Thyroid gland (tissue), 4 donors: ENCODE data around the gene SSH3. TPM values are rescaled to one million over a fixed set of nuclear protein-coding genes. Genes with fewer than 3 reads are reported as not detected.

Experiments
- DNase-seq, 2 donors: peaks; one replicate each; pipeline ENCODE4 v3.0.0-alpha.2; 2019
- H3K27ac ChIP-seq, 3 donors: fragments of 200-600 bp; sonication (generic); 1 replicate in 2 of 3; 2 replicates in 1 of 3; pipeline ENCODE4 v1.5.1; 2016 to 2019; ENCODE audit warnings: mild to moderate bottlenecking in 1 of 3, moderate library complexity in 1 of 3
- H3K27me3 ChIP-seq: fragments of 200-600 bp; sonication (generic); one replicate; pipeline ENCODE4 v1.5.1; 2019
- H3K36me3 ChIP-seq, 2 donors: fragments of 200-600 bp; sonication (generic); one replicate each; pipeline ENCODE4 v1.5.1; 2016 to 2019
- H3K4me1 ChIP-seq, 2 donors: fragments of 200-600 bp; sonication (generic); one replicate each; pipeline ENCODE4 v1.5.1; 2017 to 2019
- H3K4me3 ChIP-seq, 3 donors: fragments of 200-600 bp; sonication (generic); replicated peaks in 1 of 3; 1 replicate in 2 of 3; 2 replicates in 1 of 3; pipeline ENCODE4 v1.5.1; 2016; ENCODE audit warnings: mild to moderate bottlenecking in 1 of 3
- H3K9me3 ChIP-seq: fragments of 200-600 bp; sonication (generic); one replicate; pipeline ENCODE4 v1.5.1; 2017
- POLR2A ChIP-seq, 2 donors: fragments of 450-650 bp; IDR thresholded peaks; one replicate each; pipeline ENCODE4 v1.6.1; 2017; ENCODE audit warnings: antibody characterized with exemption in 2 of 2, mild to moderate bottlenecking in 2 of 2, moderate library complexity in 1 of 2
- WGBS, 2 donors: methylation state at CpG; one replicate each; pipeline ENCODE4 v1.1.5; 2017; 5-methylcytosine and 5-hydroxymethylcytosine counted together
- intact Hi-C: fragments of 100-400 bp; cut with DNase I; formaldehyde crosslinking; loops from one replicate; pipeline ENCODE4 v1.15.1; 2023
- total RNA-seq, 4 donors: library from RNA; depleted of rRNA; stranded (reverse); fragments of >200 nt; gene quantifications; one replicate each; pipeline ENCODE4 v1.2.3, GENCODE V29; 2016
- TF ChIP-seq, protein P1 (sequence below), 6 experiments: fragments of 200-600 bp in 3 of 6; fragments of 450-650 bp in 3 of 6; sonication (generic) in 3 of 6; IDR thresholded peaks; one replicate each; pipeline ENCODE4 v1.5.1; 2016 to 2019; ENCODE audit warnings: antibody characterized with exemption in 6 of 6, mild to moderate bottlenecking in 2 of 6, inconsistent platforms in 1 of 6, moderate library complexity in 1 of 6

The SSH3 gene
- total RNA-seq, 4 donors from 2014 or later, result 50.5 to 59.9 (median 54.4) TPM

DNA sequence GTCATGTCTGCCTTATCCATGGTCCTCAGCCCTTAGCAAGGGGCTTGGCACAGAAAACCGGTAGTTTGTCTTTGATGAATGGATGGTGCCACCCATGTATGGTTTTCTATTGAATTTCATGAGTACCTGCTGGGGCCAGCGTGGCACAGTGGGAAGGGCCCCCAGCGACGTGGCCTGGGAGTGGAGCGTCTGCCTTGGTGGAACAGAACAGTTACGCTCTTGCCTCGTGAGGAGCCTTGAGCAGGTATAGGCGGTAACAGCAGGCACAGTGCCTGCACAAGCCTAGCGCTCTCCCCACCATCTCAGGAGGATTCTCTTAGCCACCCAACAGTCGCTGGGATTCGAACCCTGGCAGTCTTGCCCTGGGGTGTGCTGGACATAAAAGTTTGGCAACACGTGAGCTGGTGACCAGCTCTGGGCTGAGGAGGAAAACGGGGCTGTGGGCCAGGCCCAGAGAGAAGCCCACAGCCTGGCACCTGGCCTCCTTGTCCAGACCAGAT is 3.0 kb upstream of the SSH3 start:
- Histone ChIP-seq H3K27me3 (no peaks in the 10 kb centered on the region), H3K27ac (no peak overlapping the region), H3K36me3 (peaks cover 8 to 11% of the 10 kb centered on the region in 2 donors), H3K9me3 (no peaks in the 10 kb centered on the region), H3K4me1 (peaks cover 10 to 24% of the 10 kb centered on the region in 2 donors), H3K4me3 (no peak overlapping the region)
- 93 to 94% methylated on average over 12 to 13 of the region's 13 CpGs for WGBS, 2 donors
- no peak for DNase-seq
- TF ChIP-seq, protein P1, sequence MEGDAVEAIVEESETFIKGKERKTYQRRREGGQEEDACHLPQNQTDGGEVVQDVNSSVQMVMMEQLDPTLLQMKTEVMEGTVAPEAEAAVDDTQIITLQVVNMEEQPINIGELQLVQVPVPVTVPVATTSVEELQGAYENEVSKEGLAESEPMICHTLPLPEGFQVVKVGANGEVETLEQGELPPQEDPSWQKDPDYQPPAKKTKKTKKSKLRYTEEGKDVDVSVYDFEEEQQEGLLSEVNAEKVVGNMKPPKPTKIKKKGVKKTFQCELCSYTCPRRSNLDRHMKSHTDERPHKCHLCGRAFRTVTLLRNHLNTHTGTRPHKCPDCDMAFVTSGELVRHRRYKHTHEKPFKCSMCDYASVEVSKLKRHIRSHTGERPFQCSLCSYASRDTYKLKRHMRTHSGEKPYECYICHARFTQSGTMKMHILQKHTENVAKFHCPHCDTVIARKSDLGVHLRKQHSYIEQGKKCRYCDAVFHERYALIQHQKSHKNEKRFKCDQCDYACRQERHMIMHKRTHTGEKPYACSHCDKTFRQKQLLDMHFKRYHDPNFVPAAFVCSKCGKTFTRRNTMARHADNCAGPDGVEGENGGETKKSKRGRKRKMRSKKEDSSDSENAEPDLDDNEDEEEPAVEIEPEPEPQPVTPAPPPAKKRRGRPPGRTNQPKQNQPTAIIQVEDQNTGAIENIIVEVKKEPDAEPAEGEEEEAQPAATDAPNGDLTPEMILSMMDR (IDR thresholded peaks at IDR 0.05), result no peak
- intact Hi-C loops, result no loop called here

DNA sequence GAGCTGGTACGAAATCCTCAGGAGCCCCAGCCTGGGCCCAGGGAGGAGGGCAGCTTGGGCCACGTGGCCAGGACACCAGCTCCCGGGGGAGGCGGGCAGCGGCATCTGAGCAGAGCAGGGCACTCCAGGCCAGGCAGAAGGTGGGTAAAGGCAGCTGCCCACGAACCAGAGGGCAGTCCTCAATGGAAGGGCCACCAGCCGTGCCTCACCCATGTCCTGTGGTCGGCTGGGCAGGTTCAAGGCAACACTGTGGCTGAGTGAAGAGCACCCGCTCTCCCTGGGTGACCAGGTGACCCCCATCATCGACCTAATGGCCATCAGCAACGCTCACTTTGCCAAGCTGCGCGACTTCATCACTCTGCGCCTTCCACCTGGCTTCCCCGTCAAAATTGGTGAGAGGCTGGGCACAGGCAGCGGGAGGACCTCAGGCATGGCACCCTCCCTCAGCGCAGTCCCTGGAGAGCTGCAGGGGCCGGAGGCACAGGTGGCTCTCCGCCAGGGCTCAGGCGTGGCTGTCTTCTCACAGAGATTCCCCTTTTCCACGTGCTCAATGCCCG is 2.5 kb upstream of the SSH3 start:
- Histone ChIP-seq H3K4me1 (peaks cover 10 to 24% of the 10 kb centered on the region in 2 donors), H3K36me3 (peaks cover 8 to 11% of the 10 kb centered on the region in 2 donors), H3K27ac (no peak overlapping the region), H3K4me3 (no peak overlapping the region), H3K9me3 (no peaks in the 10 kb centered on the region), H3K27me3 (no peaks in the 10 kb centered on the region)
- no peak for DNase-seq
- intact Hi-C loops, result no loop called here
- 94 to 96% methylated on average over 15 to 18 of the region's 22 CpGs for WGBS, 2 donors
- TF ChIP-seq, protein P1 (IDR thresholded peaks at IDR 0.05), result no peak
- TF ChIP-seq POLR2A (IDR thresholded peaks at IDR 0.05), result no peak

DNA sequence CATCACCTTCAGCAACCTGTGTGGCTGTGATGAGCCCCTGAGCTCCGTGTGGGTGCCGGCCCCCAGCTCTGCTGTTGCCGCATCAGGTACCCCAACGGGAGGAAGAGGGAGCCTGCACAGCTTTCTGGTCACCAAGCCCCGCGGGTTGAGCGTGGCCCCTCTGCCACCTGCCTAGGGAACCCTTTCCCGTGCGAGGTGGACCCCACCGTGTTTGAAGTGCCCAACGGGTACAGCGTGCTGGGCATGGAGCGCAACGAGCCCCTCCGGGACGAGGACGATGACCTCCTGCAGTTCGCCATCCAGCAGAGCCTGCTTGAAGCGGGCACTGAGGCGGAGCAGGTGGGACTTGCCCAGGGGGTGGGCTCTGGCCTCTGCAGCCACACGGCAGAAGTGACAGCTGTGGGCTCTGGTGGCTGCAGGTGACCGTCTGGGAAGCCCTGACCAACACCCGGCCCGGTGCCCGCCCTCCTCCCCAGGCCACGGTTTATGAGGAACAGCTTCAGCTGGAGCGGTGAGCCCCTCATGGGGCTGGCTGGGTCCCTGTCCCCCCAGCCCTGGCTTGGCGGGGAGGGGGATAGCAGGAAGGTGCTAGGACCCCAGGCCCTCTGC is 1.9 kb upstream of the SSH3 start:
- 91 to 95% methylated on average over 6 to 8 of the region's 28 CpGs for WGBS, 2 donors
- H3K4me3 ChIP-seq, result no peak overlapping the region
- H3K27ac ChIP-seq, result peak overlapping the region in 1 of 3 donors; percentile 87

DNA sequence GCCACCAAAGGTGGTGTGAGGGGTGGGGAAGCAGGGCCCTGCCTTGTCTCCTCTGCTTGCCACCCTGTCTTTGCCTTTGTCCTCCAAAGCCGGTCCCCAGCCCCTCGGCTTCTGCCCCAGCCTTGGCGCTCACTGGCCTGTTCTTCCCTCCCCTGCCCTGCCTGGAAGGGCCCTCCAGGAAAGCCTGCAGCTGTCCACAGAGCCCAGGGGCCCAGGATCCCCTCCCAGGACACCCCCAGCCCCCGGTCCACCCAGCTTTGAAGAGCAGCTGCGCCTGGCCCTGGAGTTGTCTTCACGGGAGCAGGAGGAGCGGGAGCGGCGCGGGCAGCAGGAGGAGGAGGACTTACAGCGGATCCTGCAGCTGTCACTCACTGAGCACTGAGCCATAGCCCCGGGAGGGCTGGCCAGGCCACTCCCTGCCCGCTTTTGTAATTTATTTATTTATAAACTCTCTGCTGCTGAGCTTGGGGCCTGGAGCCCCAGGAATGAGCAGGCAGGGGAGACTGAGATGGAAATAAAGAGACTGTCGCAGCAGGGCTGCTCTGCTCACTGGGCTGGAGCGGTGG is 1.3 kb upstream of the SSH3 start:
- TF ChIP-seq, protein P1 (IDR thresholded peaks at IDR 0.05), result no peak
- peak in 1 of 2 donors; percentile 51 for TF ChIP-seq POLR2A (IDR thresholded peaks at IDR 0.05)
- no peaks in the 10 kb centered on the region for H3K27me3 ChIP-seq
- H3K9me3 ChIP-seq, result no peaks in the 10 kb centered on the region
- DNase-seq, result peak; percentile 88
- peak overlapping the region in 2 of 3 donors; percentile 88 to 89 for H3K4me3 ChIP-seq
- H3K27ac ChIP-seq, result peak overlapping the region in 2 of 3 donors; percentile 76 to 87
- intact Hi-C loops, result no loop called here
- peaks cover 6 to 11% of the 10 kb centered on the region in 2 donors for H3K36me3 ChIP-seq
- H3K4me1 ChIP-seq, result peaks cover 10 to 24% of the 10 kb centered on the region in 2 donors
- WGBS, 2 donors, result 30 to 39% methylated on average over 10 to 15 of the region's 15 CpGs

More for the DNA sequence above, 1.9 kb upstream of the SSH3 start:
- TF ChIP-seq POLR2A (IDR thresholded peaks at IDR 0.05), result no peak
- TF ChIP-seq, protein P1 (IDR thresholded peaks at IDR 0.05), result no peak
- DNase-seq, result peak in 1 of 2 donors; percentile 3
- Histone ChIP-seq H3K4me1 (peaks cover 10 to 24% of the 10 kb centered on the region in 2 donors), H3K36me3 (peaks cover 8 to 11% of the 10 kb centered on the region in 2 donors), H3K27me3 (no peaks in the 10 kb centered on the region), H3K9me3 (no peaks in the 10 kb centered on the region)
- intact Hi-C loops, result no loop called here
